ENCODE results near the gene FBXL5. TPM values are rescaled to one million over a fixed set of nuclear protein-coding genes. Genes with fewer than 3 reads are reported as not detected.

The FBXL5 gene
- total and polyA plus RNA-seq, 4 donors: 24.5 to 79.7 (median 34.5) TPM

DNA sequence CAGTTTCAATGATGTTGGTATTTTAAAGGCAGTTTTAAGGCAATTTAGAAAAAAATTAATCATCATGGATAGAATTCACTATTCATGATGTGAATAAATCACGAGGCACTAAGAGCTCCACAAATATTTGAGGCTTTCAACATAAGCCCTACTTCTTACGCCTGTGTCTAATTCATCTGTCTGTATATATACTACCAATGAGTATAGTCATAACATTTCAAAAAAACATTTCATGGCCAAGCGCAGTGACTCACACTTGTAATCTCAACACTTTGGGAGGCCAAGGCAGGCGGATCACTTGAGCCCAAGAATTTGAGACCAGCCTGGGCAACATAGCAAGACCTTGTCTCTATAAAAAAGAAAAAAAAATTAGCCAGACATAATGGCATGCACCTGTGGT lies 56.5 kb downstream of the FBXL5 start (continued):
- no peak for TF ChIP-seq TAF1 (conservative IDR thresholded peaks at IDR 0.05)
- TF ChIP-seq, protein P1, sequence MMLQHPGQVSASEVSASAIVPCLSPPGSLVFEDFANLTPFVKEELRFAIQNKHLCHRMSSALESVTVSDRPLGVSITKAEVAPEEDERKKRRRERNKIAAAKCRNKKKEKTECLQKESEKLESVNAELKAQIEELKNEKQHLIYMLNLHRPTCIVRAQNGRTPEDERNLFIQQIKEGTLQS (IDR thresholded peaks at IDR 0.05): no peak
- no peak for TF ChIP-seq RAD21 (IDR thresholded peaks at IDR 0.05)

DNA sequence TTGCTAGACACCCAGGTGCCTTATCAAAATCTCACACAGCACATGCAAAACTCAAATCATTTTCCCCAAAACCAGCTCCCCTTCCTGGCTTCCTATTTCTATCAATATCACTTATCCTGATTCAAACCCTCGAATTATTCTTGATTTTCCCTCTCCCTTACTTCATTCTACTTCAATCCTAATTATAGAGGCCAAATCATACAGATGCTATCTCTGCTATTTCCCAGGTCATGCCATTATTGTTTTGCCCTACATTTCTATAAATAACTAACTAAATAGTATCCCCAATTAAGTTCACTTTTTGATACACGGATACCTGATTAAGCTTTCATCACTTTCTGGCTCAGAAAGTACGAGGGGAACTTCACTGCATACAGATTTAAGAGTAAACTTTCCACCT lies 62.4 kb downstream of the FBXL5 start:
- H3K27ac ChIP-seq (ENCODE audit: low read depth in 1 of 2, low read length in 2 of 2): no peak overlapping the region
- H3K4me3 ChIP-seq (ENCODE audit: low read depth in 1 of 3, low read length in 3 of 3): no peak overlapping the region
- TF ChIP-seq, protein P2, sequence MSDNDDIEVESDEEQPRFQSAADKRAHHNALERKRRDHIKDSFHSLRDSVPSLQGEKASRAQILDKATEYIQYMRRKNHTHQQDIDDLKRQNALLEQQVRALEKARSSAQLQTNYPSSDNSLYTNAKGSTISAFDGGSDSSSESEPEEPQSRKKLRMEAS (IDR thresholded peaks at IDR 0.05): no peak
- TF ChIP-seq FOXA1 (IDR thresholded peaks at IDR 0.05) (no peak), HNF4A (conservative IDR thresholded peaks at IDR 0.05) (no peak), YY1 (IDR thresholded peaks at IDR 0.05) (no peak), HNF4G (IDR thresholded peaks at IDR 0.05) (no peak)
- TF ChIP-seq, protein P3, sequence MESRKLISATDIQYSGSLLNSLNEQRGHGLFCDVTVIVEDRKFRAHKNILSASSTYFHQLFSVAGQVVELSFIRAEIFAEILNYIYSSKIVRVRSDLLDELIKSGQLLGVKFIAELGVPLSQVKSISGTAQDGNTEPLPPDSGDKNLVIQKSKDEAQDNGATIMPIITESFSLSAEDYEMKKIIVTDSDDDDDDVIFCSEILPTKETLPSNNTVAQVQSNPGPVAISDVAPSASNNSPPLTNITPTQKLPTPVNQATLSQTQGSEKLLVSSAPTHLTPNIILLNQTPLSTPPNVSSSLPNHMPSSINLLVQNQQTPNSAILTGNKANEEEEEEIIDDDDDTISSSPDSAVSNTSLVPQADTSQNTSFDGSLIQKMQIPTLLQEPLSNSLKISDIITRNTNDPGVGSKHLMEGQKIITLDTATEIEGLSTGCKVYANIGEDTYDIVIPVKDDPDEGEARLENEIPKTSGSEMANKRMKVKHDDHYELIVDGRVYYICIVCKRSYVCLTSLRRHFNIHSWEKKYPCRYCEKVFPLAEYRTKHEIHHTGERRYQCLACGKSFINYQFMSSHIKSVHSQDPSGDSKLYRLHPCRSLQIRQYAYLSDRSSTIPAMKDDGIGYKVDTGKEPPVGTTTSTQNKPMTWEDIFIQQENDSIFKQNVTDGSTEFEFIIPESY (IDR thresholded peaks at IDR 0.05): no peak
- DNase-seq (ENCODE audit: low spot score): no peak
- H3K9ac ChIP-seq (ENCODE audit: low read depth in 1 of 2, low read length in 2 of 2): no peak overlapping the region
- no peaks in the 10 kb centered on the region for H3K9me3 ChIP-seq (ENCODE audit: control insufficient read depth in 4 of 4, low read length in 3 of 4)
- peaks cover 0 to 3% (median 0%) of the 10 kb centered on the region in 4 donors for H3K4me1 ChIP-seq (ENCODE audit: control insufficient read depth in 4 of 4, insufficient read depth in 4 of 4, low read length in 3 of 4)
- WGBS: 82% methylated on average over 3 of the region's 3 CpGs
- no peaks in the 10 kb centered on the region for H3K27me3 ChIP-seq (ENCODE audit: control insufficient read depth in 4 of 4, insufficient read depth in 4 of 4, low read length in 3 of 4)
- H3K36me3 ChIP-seq (ENCODE audit: control insufficient read depth in 4 of 4, insufficient read depth in 3 of 4, low read depth in 1 of 4, low read length in 3 of 4): peaks cover 0 to 2% (median 1%) of the 10 kb centered on the region in 4 donors

DNA sequence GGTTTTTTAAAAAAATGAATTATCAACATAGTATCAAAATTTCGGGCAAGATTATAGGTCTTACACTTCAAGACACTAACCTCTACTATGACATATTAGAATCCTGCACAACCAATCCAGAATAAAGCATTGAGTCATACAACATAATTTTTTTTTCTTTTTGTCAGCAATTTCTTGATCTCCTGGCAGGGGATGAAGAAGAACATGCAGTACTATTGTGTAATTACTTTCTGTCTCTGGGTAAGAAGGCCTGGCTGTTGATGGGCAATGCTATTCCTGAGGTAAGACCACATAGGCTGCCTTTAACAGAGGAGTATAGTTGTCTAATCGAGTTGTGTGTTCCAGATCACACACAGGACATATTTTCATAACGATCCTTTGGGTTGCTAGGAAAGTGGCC lies 67.5 kb downstream of the FBXL5 start:
- Histone ChIP-seq H3K4me1 (ENCODE audit: control insufficient read depth in 4 of 4, insufficient read depth in 4 of 4, low read length in 3 of 4) (peaks cover 0 to 3% (median 0%) of the 10 kb centered on the region in 4 donors), H3K4me3 (ENCODE audit: low read depth in 1 of 3, low read length in 3 of 3) (no peak overlapping the region), H3K9me3 (ENCODE audit: control insufficient read depth in 4 of 4, low read length in 3 of 4) (no peaks in the 10 kb centered on the region), H3K27me3 (ENCODE audit: control insufficient read depth in 4 of 4, insufficient read depth in 4 of 4, low read length in 3 of 4) (no peaks in the 10 kb centered on the region), H3K36me3 (ENCODE audit: control insufficient read depth in 4 of 4, insufficient read depth in 3 of 4, low read depth in 1 of 4, low read length in 3 of 4) (no peaks in the 10 kb centered on the region), H3K9ac (ENCODE audit: low read depth in 1 of 2, low read length in 2 of 2) (no peak overlapping the region), H3K27ac (ENCODE audit: low read depth in 1 of 2, low read length in 2 of 2) (no peak overlapping the region)
- no peak for TF ChIP-seq FOXA1 (IDR thresholded peaks at IDR 0.05)
- TF ChIP-seq, protein P1 (IDR thresholded peaks at IDR 0.05): no peak
- no peak for TF ChIP-seq JUND (IDR thresholded peaks at IDR 0.05)
- TF ChIP-seq RAD21 (IDR thresholded peaks at IDR 0.05): no peak
- TF ChIP-seq SP1 (IDR thresholded peaks at IDR 0.05): no peak
- TF ChIP-seq TAF1 (conservative IDR thresholded peaks at IDR 0.05): no peak
- no peak for TF ChIP-seq GABPA (IDR thresholded peaks at IDR 0.05 in 1 of 2, conservative IDR thresholded peaks at IDR 0.05 in 1 of 2)
- TF ChIP-seq, protein P4, sequence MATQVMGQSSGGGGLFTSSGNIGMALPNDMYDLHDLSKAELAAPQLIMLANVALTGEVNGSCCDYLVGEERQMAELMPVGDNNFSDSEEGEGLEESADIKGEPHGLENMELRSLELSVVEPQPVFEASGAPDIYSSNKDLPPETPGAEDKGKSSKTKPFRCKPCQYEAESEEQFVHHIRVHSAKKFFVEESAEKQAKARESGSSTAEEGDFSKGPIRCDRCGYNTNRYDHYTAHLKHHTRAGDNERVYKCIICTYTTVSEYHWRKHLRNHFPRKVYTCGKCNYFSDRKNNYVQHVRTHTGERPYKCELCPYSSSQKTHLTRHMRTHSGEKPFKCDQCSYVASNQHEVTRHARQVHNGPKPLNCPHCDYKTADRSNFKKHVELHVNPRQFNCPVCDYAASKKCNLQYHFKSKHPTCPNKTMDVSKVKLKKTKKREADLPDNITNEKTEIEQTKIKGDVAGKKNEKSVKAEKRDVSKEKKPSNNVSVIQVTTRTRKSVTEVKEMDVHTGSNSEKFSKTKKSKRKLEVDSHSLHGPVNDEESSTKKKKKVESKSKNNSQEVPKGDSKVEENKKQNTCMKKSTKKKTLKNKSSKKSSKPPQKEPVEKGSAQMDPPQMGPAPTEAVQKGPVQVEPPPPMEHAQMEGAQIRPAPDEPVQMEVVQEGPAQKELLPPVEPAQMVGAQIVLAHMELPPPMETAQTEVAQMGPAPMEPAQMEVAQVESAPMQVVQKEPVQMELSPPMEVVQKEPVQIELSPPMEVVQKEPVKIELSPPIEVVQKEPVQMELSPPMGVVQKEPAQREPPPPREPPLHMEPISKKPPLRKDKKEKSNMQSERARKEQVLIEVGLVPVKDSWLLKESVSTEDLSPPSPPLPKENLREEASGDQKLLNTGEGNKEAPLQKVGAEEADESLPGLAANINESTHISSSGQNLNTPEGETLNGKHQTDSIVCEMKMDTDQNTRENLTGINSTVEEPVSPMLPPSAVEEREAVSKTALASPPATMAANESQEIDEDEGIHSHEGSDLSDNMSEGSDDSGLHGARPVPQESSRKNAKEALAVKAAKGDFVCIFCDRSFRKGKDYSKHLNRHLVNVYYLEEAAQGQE (IDR thresholded peaks at IDR 0.05): no peak
- no peak for TF ChIP-seq HNF4A (conservative IDR thresholded peaks at IDR 0.05)
- TF ChIP-seq, protein P5, sequence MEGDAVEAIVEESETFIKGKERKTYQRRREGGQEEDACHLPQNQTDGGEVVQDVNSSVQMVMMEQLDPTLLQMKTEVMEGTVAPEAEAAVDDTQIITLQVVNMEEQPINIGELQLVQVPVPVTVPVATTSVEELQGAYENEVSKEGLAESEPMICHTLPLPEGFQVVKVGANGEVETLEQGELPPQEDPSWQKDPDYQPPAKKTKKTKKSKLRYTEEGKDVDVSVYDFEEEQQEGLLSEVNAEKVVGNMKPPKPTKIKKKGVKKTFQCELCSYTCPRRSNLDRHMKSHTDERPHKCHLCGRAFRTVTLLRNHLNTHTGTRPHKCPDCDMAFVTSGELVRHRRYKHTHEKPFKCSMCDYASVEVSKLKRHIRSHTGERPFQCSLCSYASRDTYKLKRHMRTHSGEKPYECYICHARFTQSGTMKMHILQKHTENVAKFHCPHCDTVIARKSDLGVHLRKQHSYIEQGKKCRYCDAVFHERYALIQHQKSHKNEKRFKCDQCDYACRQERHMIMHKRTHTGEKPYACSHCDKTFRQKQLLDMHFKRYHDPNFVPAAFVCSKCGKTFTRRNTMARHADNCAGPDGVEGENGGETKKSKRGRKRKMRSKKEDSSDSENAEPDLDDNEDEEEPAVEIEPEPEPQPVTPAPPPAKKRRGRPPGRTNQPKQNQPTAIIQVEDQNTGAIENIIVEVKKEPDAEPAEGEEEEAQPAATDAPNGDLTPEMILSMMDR (IDR thresholded peaks at IDR 0.05; ENCODE audit: low read depth, low read length, missing input control): no peak
- TF ChIP-seq YY1 (IDR thresholded peaks at IDR 0.05): no peak
- no peak for DNase-seq (ENCODE audit: low spot score)
- WGBS: 64% methylated on average over 3 of the region's 3 CpGs

Measured in liver (tissue), 9 donors.